IMR-90 (cell line): ENCODE data around the gene RGS9BP.

Experiments used
- BHLHE40 ChIP-seq: fragments of 150-350 bp; IDR thresholded peaks from 2 replicates; pipeline ENCODE4 v1.6.1; 2016; ENCODE audit warnings: mild to moderate bottlenecking, low read depth, low read length
- CEBPB ChIP-seq: IDR thresholded peaks from 2 replicates; pipeline ENCODE4 v1.6.1; 2012; ENCODE audit warnings: low read depth, low read length, improper control_type of control experiment
- MAZ ChIP-seq: IDR thresholded peaks from 2 replicates; pipeline ENCODE4 v1.6.1; 2012; ENCODE audit warnings: low read depth, mild to moderate bottlenecking, low read length, improper control_type of control experiment, moderate library complexity, borderline replicate concordance
- POLR2A ChIP-seq: IDR thresholded peaks from 2 replicates; pipeline ENCODE4 v1.6.1; 2012; ENCODE audit warnings: mild to moderate bottlenecking, low read depth, low read length
- RAD21 ChIP-seq: IDR thresholded peaks from 2 replicates; pipeline ENCODE4 v1.6.1; 2012; ENCODE audit warnings: low read length, improper control_type of control experiment
- TF ChIP-seq, protein P1 (sequence below): conservative IDR thresholded peaks from 2 replicates; pipeline ENCODE4 v1.5.1; 2012; ENCODE audit warnings: mild to moderate bottlenecking, low read depth, low read length, improper control_type of control experiment
- TF ChIP-seq, protein P2 (sequence below): fragments of 150-350 bp; IDR thresholded peaks from 2 replicates; pipeline ENCODE4 v1.6.1; 2017; ENCODE audit warnings: mild to moderate bottlenecking, antibody characterized with exemption, low read length, low read depth

DNA sequence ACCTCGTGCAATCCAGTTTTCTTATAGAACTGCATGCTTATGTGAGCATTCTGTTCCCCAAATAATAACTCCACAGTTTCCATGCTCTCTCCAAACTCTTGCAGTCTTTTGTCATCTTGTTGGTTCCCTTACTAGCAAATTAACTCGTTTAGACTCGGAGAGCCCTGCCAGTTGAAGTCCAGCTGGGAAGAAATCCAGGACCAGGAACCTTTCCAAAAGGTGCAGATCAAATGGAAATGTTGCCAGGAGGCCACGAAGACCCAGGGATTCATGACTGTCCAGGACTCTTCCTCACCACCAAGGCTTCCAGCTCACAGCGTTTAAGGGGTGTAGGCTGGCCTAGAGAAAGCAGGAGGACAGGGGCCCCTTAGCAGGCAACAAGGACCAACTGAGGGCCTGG, 41.8 kb downstream of the RGS9BP start:
- TF ChIP-seq, protein P1, sequence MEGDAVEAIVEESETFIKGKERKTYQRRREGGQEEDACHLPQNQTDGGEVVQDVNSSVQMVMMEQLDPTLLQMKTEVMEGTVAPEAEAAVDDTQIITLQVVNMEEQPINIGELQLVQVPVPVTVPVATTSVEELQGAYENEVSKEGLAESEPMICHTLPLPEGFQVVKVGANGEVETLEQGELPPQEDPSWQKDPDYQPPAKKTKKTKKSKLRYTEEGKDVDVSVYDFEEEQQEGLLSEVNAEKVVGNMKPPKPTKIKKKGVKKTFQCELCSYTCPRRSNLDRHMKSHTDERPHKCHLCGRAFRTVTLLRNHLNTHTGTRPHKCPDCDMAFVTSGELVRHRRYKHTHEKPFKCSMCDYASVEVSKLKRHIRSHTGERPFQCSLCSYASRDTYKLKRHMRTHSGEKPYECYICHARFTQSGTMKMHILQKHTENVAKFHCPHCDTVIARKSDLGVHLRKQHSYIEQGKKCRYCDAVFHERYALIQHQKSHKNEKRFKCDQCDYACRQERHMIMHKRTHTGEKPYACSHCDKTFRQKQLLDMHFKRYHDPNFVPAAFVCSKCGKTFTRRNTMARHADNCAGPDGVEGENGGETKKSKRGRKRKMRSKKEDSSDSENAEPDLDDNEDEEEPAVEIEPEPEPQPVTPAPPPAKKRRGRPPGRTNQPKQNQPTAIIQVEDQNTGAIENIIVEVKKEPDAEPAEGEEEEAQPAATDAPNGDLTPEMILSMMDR: no peak
- TF ChIP-seq POLR2A (no peak), MAZ (no peak), RAD21 (no peak), CEBPB (no peak), BHLHE40 (no peak)
- TF ChIP-seq, protein P2, sequence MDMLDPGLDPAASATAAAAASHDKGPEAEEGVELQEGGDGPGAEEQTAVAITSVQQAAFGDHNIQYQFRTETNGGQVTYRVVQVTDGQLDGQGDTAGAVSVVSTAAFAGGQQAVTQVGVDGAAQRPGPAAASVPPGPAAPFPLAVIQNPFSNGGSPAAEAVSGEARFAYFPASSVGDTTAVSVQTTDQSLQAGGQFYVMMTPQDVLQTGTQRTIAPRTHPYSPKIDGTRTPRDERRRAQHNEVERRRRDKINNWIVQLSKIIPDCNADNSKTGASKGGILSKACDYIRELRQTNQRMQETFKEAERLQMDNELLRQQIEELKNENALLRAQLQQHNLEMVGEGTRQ: no peak
